ENCODE data around the gene MKKS. TPM values are rescaled to one million over a fixed set of nuclear protein-coding genes. Genes with fewer than 3 reads are reported as not detected.

Gene MKKS
- total and polyA plus RNA-seq, 10 of the 15 experiments (the other 5 are each of a cell fraction or from before 2014, with no cell fraction given): 4.3 to 17.9 (median 7.7) TPM

GRCh38 chr20:10371467-10371866 is 62.6 kb downstream of the MKKS start:
- no peak overlapping the region for H3K27ac ChIP-seq (ENCODE audit: control insufficient read depth, insufficient read depth)
- DNase-seq (ENCODE audit: low read depth, low spot score) (no peak), FAIRE-seq (no peak), ATAC-seq (no peak)
- POLR2A ChIA-PET: interaction anchor here (1.0 kb wide), 1 partner anchor 9 kb away, joined by 4 read pairs; no protein-coding TSS in a partner anchor
- in situ Hi-C loops (cut with MboI): no loop called here
- H3K9ac ChIP-seq (ENCODE audit: control insufficient read depth, insufficient read depth, low read length): no peak overlapping the region
- H3K4me2 ChIP-seq (ENCODE audit: control insufficient read depth, insufficient read depth): no peak overlapping the region
- no peaks in the 10 kb centered on the region for H4K20me1 ChIP-seq (ENCODE audit: control insufficient read depth, insufficient read depth)
- no peak overlapping the region for H3K4me3 ChIP-seq
- H3K4me1 ChIP-seq (ENCODE audit: control insufficient read depth, insufficient read depth, low read length): no peaks in the 10 kb centered on the region
- intact Hi-C loops (cut with micrococcal nuclease; ENCODE audit: unreplicated experiment): no loop called here
- RAD21 ChIA-PET (ENCODE audit: unreplicated experiment): interaction anchor here (0.9 kb wide), 1 partner anchor 42 kb away, joined by 5 read pairs; no protein-coding TSS in a partner anchor
- no peaks in the 10 kb centered on the region for H3K79me2 ChIP-seq (ENCODE audit: control insufficient read depth, insufficient read depth, low read length)
- CTCF ChIA-PET: interaction anchor here (1.1 to 1.6 kb wide), 3 partner anchors 10 to 54 kb away, joined by 3 to 9 read pairs (median 5); no protein-coding TSS in a partner anchor
- H3K36me3 ChIP-seq (ENCODE audit: control insufficient read depth in 2 of 2, insufficient read depth in 2 of 2, low read length in 1 of 2): no peaks in the 10 kb centered on the region
- no peaks in the 10 kb centered on the region; a peak in 1 of 4 replicates for H3K27me3 ChIP-seq (replicated peaks in 1 of 2; ENCODE audit: control insufficient read depth in 2 of 2, insufficient read depth in 2 of 2, low read length in 1 of 2)
- SMC1A ChIA-PET (ENCODE audit: uncharacterized antibody, unreplicated experiment): interaction anchor here (0.6 to 1.8 kb wide), 5 partner anchors 8 to 55 kb away, joined by 3 to 8 read pairs (median 4); no protein-coding TSS in a partner anchor
- no TSS peak for BruUV-seq (replicated peaks)
- H3K9me3 ChIP-seq (replicated peaks; ENCODE audit: control insufficient read depth, insufficient read depth, low read length): no peaks in the 10 kb centered on the region
- TF ChIP-seq SPI1 (IDR thresholded peaks at IDR 0.05; ENCODE audit: borderline replicate concordance, insufficient read depth, low read depth, low read length) (no peak), MLLT1 (IDR thresholded peaks at IDR 0.05) (no peak), HSF1 (IDR thresholded peaks at IDR 0.05; ENCODE audit: low read depth, low read length) (no peak), RUNX3 (IDR thresholded peaks at IDR 0.05; ENCODE audit: low read length) (no peak), NKRF (conservative IDR thresholded peaks at IDR 0.05) (no peak), NFYA (IDR thresholded peaks at IDR 0.05; ENCODE audit: borderline replicate concordance, low read depth, low read length) (no peak), MEF2A (IDR thresholded peaks at IDR 0.05; ENCODE audit: insufficient read depth, low read depth, low read length) (no peak), MXI1 (IDR thresholded peaks at IDR 0.05; ENCODE audit: low read depth, low read length) (no peak), NRF1 (conservative IDR thresholded peaks at IDR 0.05; ENCODE audit: low read depth, low read length) (no peak), BMI1 (IDR thresholded peaks at IDR 0.05; ENCODE audit: borderline replicate concordance) (no peak)
- TF ChIP-seq, protein P1, sequence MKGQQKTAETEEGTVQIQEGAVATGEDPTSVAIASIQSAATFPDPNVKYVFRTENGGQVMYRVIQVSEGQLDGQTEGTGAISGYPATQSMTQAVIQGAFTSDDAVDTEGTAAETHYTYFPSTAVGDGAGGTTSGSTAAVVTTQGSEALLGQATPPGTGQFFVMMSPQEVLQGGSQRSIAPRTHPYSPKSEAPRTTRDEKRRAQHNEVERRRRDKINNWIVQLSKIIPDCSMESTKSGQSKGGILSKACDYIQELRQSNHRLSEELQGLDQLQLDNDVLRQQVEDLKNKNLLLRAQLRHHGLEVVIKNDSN (IDR thresholded peaks at IDR 0.05; ENCODE audit: borderline replicate concordance, extremely low read length, insufficient read depth, low read depth, low read length): no peak
- no peak overlapping the region for H2AFZ ChIP-seq (ENCODE audit: control insufficient read depth, low read depth, low read length)

Data from GM12878 (cell line).